H1 (cell line): ENCODE measurements around the gene RAB30. TPM values are rescaled to one million over a fixed set of nuclear protein-coding genes. Genes with fewer than 3 reads are reported as not detected.

ENCODE experiments used
- CTCF ChIA-PET: fragments of 300-600 bp; sonication (Branson Sonifier 250); formaldehyde crosslinking; loops from one replicate; lab custom pipeline; 2021; ENCODE audit not compliant: partially characterized antibody; lab: Charles Lee
- POLR2A ChIA-PET: fragments of 300-600 bp; sonication (Branson Sonifier 250); formaldehyde crosslinking; loops from one replicate; lab custom pipeline; 2021; ENCODE audit warnings: inconsistent platforms; ENCODE audit not compliant: partially characterized antibody; lab: Charles Lee
- DNase-seq, 2 experiments: peaks; one replicate each; pipeline versions ENCODE4 v3.0.0 to v3.0.0-alpha.2; 2010 to 2022; ENCODE audit warnings: low spot score in 2 of 2, low read depth in 1 of 2, mixed read lengths in 1 of 2
- FAIRE-seq: peaks from 2 replicates; lab custom pipeline; 2011; peaks lifted over from hg19 to GRCh38; lab: Jason Lieb, UNC
- H2AFZ ChIP-seq: 2 replicates; pipeline ENCODE4 v1.8.1; 2012; ENCODE audit warnings: low read length, inconsistent platforms
- H2AK5ac ChIP-seq: 2 replicates; pipeline ENCODE4 v1.6.1; 2013; ENCODE audit warnings: low read depth, low read length
- H2BK120ac ChIP-seq: replicated peaks from 2 replicates; pipeline ENCODE3; 2013; ENCODE audit warnings: low read depth, low read length, inconsistent platforms
- H2BK12ac ChIP-seq: 2 replicates; pipeline ENCODE4 v1.6.1; 2013; ENCODE audit warnings: low read depth, low read length
- H2BK15ac ChIP-seq: 2 replicates; pipeline ENCODE4 v1.6.1; 2013; ENCODE audit warnings: low read length
- H2BK20ac ChIP-seq: 2 replicates; pipeline ENCODE4 v1.6.1; 2013; ENCODE audit warnings: low read length
- H2BK5ac ChIP-seq: 2 replicates; pipeline ENCODE4 v1.6.1; 2013; ENCODE audit warnings: low read depth, low read length
- H3K14ac ChIP-seq: 2 replicates; pipeline ENCODE4 v1.6.1; 2013; ENCODE audit warnings: inconsistent platforms; ENCODE audit not compliant: insufficient read length
- H3K18ac ChIP-seq: 2 replicates; pipeline ENCODE4 v1.6.1; 2013; ENCODE audit warnings: low read length; ENCODE audit errors: extremely low read depth
- H3K23ac ChIP-seq: 2 replicates; pipeline ENCODE4 v1.6.1; 2013; ENCODE audit warnings: inconsistent platforms; ENCODE audit not compliant: insufficient read length
- H3K23me2 ChIP-seq: 2 replicates; pipeline ENCODE4 v1.6.1; 2013; ENCODE audit warnings: low read depth, low read length
- H3K27ac ChIP-seq: 2 replicates; pipeline ENCODE4 v1.6.1; 2011; ENCODE audit warnings: low read depth, low read length, inconsistent platforms
- H3K27me3 ChIP-seq, 4 experiments: replicated peaks in 1 of 4; 1 replicate in 1 of 4; 2 replicates in 3 of 4; pipeline versions ENCODE4 v1.6.1 to v1.8.1; 2011 to 2013; ENCODE audit warnings: low read length in 3 of 4, mild to moderate bottlenecking in 3 of 4, inconsistent platforms in 2 of 4, mixed read lengths in 2 of 4, moderate library complexity in 1 of 4; ENCODE audit not compliant: control insufficient read depth in 3 of 4, insufficient read depth in 3 of 4; ENCODE audit errors: extremely low read depth in 1 of 4
- H3K36me3 ChIP-seq, 4 experiments: 2 replicates each; pipeline versions ENCODE4 v1.6.1 to v1.8.1; 2011 to 2013; ENCODE audit warnings: mild to moderate bottlenecking in 4 of 4, low read length in 3 of 4, moderate library complexity in 2 of 4, control low read depth in 1 of 4, inconsistent platforms in 1 of 4; ENCODE audit not compliant: insufficient read depth in 4 of 4, control insufficient read depth in 2 of 4
- H3K4ac ChIP-seq: replicated peaks from 2 replicates; pipeline ENCODE3; 2013; ENCODE audit warnings: low read length, low read depth, mixed read lengths, inconsistent platforms; ENCODE audit not compliant: insufficient read length
- H3K4me1 ChIP-seq, 4 experiments: replicated peaks in 1 of 4; 1 replicate in 1 of 4; 2 replicates in 3 of 4; pipeline versions ENCODE4 v1.6.1 to v1.8.1; 2011 to 2013; ENCODE audit warnings: low read length in 3 of 4, inconsistent platforms in 2 of 4, mixed read lengths in 1 of 4; ENCODE audit not compliant: insufficient read depth in 4 of 4, control insufficient read depth in 3 of 4
- H3K4me2 ChIP-seq, 2 experiments: 2 replicates each; pipeline versions ENCODE4 v1.6.1 to v1.8.1; 2011 to 2013; ENCODE audit warnings: low read depth in 2 of 2, low read length in 2 of 2, control low read depth in 1 of 2, inconsistent platforms in 1 of 2, mild to moderate bottlenecking in 1 of 2; ENCODE audit not compliant: insufficient read depth in 1 of 2
- H3K4me3 ChIP-seq, 4 experiments: fragments of 200-600, 300-600 bp in 1 of 4; sonication (generic), shearing (Covaris generic), sonication (Bioruptor Twin) in 1 of 4; 2 replicates each; pipeline versions ENCODE4 v1.5.1 to v1.8.1; 2011 to 2016; ENCODE audit warnings: low read length in 4 of 4, low read depth in 3 of 4, control low read depth in 2 of 4, inconsistent platforms in 2 of 4, mild to moderate bottlenecking in 2 of 4, mixed read lengths in 1 of 4, moderate library complexity in 1 of 4; ENCODE audit not compliant: insufficient read depth in 2 of 4; ENCODE audit errors: extremely low read depth in 1 of 4
- H3K56ac ChIP-seq: replicated peaks from 2 replicates; pipeline ENCODE3; 2013; ENCODE audit warnings: low read depth, mild to moderate bottlenecking, mixed read lengths, low read length, inconsistent platforms; ENCODE audit not compliant: insufficient read length
- H3K79me1 ChIP-seq: 2 replicates; pipeline ENCODE4 v1.6.1; 2013; ENCODE audit warnings: low read depth, low read length, control low read depth
- H3K79me2 ChIP-seq, 2 experiments: 2 replicates each; pipeline versions ENCODE4 v1.6.1 to v1.8.1; 2012 to 2013; ENCODE audit warnings: low read length in 2 of 2, mild to moderate bottlenecking in 2 of 2, inconsistent platforms in 1 of 2; ENCODE audit not compliant: insufficient read depth in 2 of 2, control insufficient read depth in 1 of 2
- H3K9ac ChIP-seq, 4 experiments: replicated peaks in 1 of 4; 1 replicate in 1 of 4; 2 replicates in 3 of 4; pipeline versions ENCODE4 v1.6.1 to v1.8.1; 2011 to 2013; ENCODE audit warnings: low read depth in 3 of 4, low read length in 3 of 4, control low read depth in 2 of 4, mild to moderate bottlenecking in 2 of 4, moderate library complexity in 2 of 4, inconsistent platforms in 1 of 4; ENCODE audit errors: extremely low read depth in 1 of 4
- H3K9me3 ChIP-seq, 2 experiments: 2 replicates each; pipeline versions ENCODE4 v1.6.1 to v1.8.1; 2012 to 2013; ENCODE audit warnings: mild to moderate bottlenecking in 2 of 2, moderate library complexity in 2 of 2, control low read depth in 1 of 2, inconsistent platforms in 1 of 2, low read depth in 1 of 2, low read length in 1 of 2, mixed read lengths in 1 of 2; ENCODE audit not compliant: insufficient read depth in 2 of 2
- H4K20me1 ChIP-seq, 2 experiments: replicated peaks in 1 of 2; 2 replicates each; pipeline versions ENCODE3 to v1.8.1; 2011 to 2013; ENCODE audit warnings: inconsistent platforms in 2 of 2, low read length in 2 of 2, mild to moderate bottlenecking in 1 of 2; ENCODE audit not compliant: insufficient read depth in 2 of 2, control insufficient read depth in 1 of 2
- H4K5ac ChIP-seq: 2 replicates; pipeline ENCODE4 v1.6.1; 2013; ENCODE audit warnings: low read length, low read depth, mixed read lengths, inconsistent platforms; ENCODE audit not compliant: insufficient read length
- H4K8ac ChIP-seq: 2 replicates; pipeline ENCODE4 v1.8.0; 2013; ENCODE audit warnings: mild to moderate bottlenecking, moderate library complexity, low read length, inconsistent platforms; ENCODE audit not compliant: insufficient read depth; ENCODE audit errors: extremely low read depth
- H4K91ac ChIP-seq: replicated peaks from 2 replicates; pipeline ENCODE3; 2013; ENCODE audit warnings: low read length, mixed read lengths, inconsistent platforms; ENCODE audit not compliant: insufficient read length
- ASH2L ChIP-seq: fragments of 200-600, 300-600 bp; sonication (generic); IDR thresholded peaks from one replicate; pipeline ENCODE4 v1.7.1; 2017; ENCODE audit warnings: low read length
- BCL11A ChIP-seq, 2 experiments: IDR thresholded peaks; one replicate each; pipeline ENCODE4 v1.6.1; 2011; ENCODE audit warnings: low read depth in 2 of 2, low read length in 2 of 2, mild to moderate bottlenecking in 2 of 2
- BRCA1 ChIP-seq: IDR thresholded peaks from 2 replicates; pipeline ENCODE4 v1.6.1; 2012; ENCODE audit warnings: low read depth, low read length, improper control_type of control experiment
- CHD1 ChIP-seq: IDR thresholded peaks from 2 replicates; pipeline ENCODE4 v1.6.1; 2012; ENCODE audit warnings: low read depth, low read length, improper control_type of control experiment
- EZH2 ChIP-seq: fragments of 200-600 bp; sonication (generic); IDR thresholded peaks from 2 replicates; pipeline ENCODE4 v1.7.1; 2012; ENCODE audit warnings: low read depth, mild to moderate bottlenecking, moderate library complexity, low read length, inconsistent platforms; ENCODE audit not compliant: severe bottlenecking
- GABPA ChIP-seq: IDR thresholded peaks from 2 replicates; pipeline ENCODE4 v1.6.1; 2011; ENCODE audit warnings: mild to moderate bottlenecking, low read length, moderate library complexity, borderline replicate concordance; ENCODE audit not compliant: insufficient read depth
- HDAC6 ChIP-seq: IDR thresholded peaks from one replicate; pipeline ENCODE4 v1.7.1; 2012; ENCODE audit warnings: low read depth, mild to moderate bottlenecking, inconsistent platforms, low read length, moderate library complexity
- KDM1A ChIP-seq: fragments of 200-600, 300-600 bp; sonication (generic); IDR thresholded peaks from 2 replicates; pipeline ENCODE4 v1.7.1; 2016; ENCODE audit warnings: mild to moderate bottlenecking, low read length, borderline replicate concordance
- PHF8 ChIP-seq: fragments of 200-600 bp; sonication (generic); conservative IDR thresholded peaks from 2 replicates; pipeline ENCODE4 v1.7.1; 2012; ENCODE audit warnings: low read depth, mild to moderate bottlenecking, inconsistent platforms, low read length, moderate library complexity
- POU5F1 ChIP-seq: IDR thresholded peaks from 2 replicates; pipeline ENCODE4 v1.6.1; 2011; ENCODE audit warnings: low read depth, mild to moderate bottlenecking, low read length, moderate library complexity
- TAF1 ChIP-seq: IDR thresholded peaks from 2 replicates; pipeline ENCODE4 v1.6.1; 2011; ENCODE audit warnings: mild to moderate bottlenecking, low read depth, low read length
- ZNF274 ChIP-seq: IDR thresholded peaks from 2 replicates; pipeline ENCODE4 v1.7.0; 2012; ENCODE audit warnings: low read length, borderline replicate concordance; ENCODE audit errors: extremely low read depth
- WGBS, 2 experiments: shearing (Covaris generic) in 1 of 2; methylation state at CpG; one replicate each; pipeline versions ENCODE4 v1.1.6 to v1.1.7; 2013 to 2015; ENCODE audit warnings: low lambda C conversion rate in 2 of 2, mixed read lengths in 2 of 2, inconsistent platforms in 1 of 2, low coverage in 1 of 2, missing lambda C conversion rate in 1 of 2; ENCODE audit not compliant: insufficient replicate concordance in 2 of 2, insufficient coverage in 1 of 2, insufficient read length in 1 of 2; ENCODE audit errors: extremely low coverage in 1 of 2, missing lambda C conversion rate in 1 of 2; 5-methylcytosine and 5-hydroxymethylcytosine counted together
- polyA plus RNA-seq, 7 experiments: library from polyadenylated mRNA; depleted of rRNA in 3 of 7; stranded (reverse) in 5 of 7; unstranded in 2 of 7; fragments of >200 nt in 5 of 7; fragments of 200-250 nt in 2 of 7; gene quantifications; 1 replicate in 5 of 7; 2 replicates in 1 of 7; 4 replicates in 1 of 7; pipeline versions ENCODE4 v1.2.1 to v1.2.3, GENCODE V29; 2011 to 2013; ENCODE audit warnings: missing spikeins in 2 of 7, mixed read lengths in 2 of 7
- total RNA-seq: library from RNA; stranded (reverse); fragmentation: NEBNext Ultra II Directional; extraction: Animal tissue kit (Norgen Biotek cat#: 25700); gene quantifications from 2 replicates; pipeline ENCODE4 v1.2.1, GENCODE V29; 2021

Gene RAB30
- total and polyA plus RNA-seq, 2 of the 8 experiments (the other 6 are each of a cell fraction or from before 2014, with no cell fraction given) = 1.6 to 11.7 TPM

DNA sequence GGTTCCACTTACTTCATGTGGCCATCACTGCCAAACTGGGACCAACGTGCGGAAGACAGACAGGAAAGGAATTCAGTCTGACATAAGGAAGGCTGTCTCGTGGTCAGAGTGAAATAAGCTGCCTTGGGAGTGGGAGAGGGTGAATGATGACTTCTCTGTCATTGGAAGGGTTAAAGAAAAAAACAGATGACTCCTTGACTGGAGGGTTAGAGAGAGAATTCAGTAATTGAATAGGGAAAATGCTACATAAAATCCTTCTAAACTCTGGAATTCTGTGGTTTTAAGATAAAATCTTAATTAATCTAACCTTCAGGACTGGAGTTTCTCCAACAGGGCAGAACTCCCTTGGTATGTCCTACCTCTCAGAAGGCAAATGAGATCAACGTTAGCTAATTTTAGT lies 33.8 kb downstream of the RAB30 start:
- Histone ChIP-seq H3K56ac (no peak overlapping the region), H3K4me2 (no peak overlapping the region), H3K79me2 (no peaks in the 10 kb centered on the region), H2BK5ac (no peak overlapping the region), H3K79me1 (no peaks in the 10 kb centered on the region; the same call in 1 of the 2 replicates), H4K91ac (no peak overlapping the region), H3K27ac (no peak overlapping the region), H2BK12ac (no peak overlapping the region), H2AK5ac (no peak overlapping the region), H3K4me1 (peaks cover 1 to 3% (median 2%) of the 10 kb centered on the region in 4 experiments; a peak in 4 of 7 replicates), H3K23me2 (no peaks in the 10 kb centered on the region), H3K27me3 (no peaks in the 10 kb centered on the region), H3K4me3 (no peak overlapping the region), H2AFZ (no peak overlapping the region), H2BK20ac (no peak overlapping the region), H3K14ac (no peak overlapping the region), H4K5ac (no peak overlapping the region), H4K20me1 (no peaks in the 10 kb centered on the region), H2BK15ac (no peak overlapping the region), H3K18ac (no peak overlapping the region), H3K9ac (no peak overlapping the region), H3K9me3 (no peaks in the 10 kb centered on the region), H3K4ac (no peak overlapping the region), H3K23ac (no peak overlapping the region), H4K8ac (no peak overlapping the region), H2BK120ac (no peak overlapping the region), H3K36me3 (no peaks in the 10 kb centered on the region)
- 93% methylated on average over 4 of the region's 4 CpGs; no CpG with 5 or more reads in 1 of the 2 experiments for WGBS, 2 experiments
- CTCF ChIA-PET = interaction anchor here (0.6 to 1.0 kb wide), 3 partner anchors 170 to 721 kb away, joined by 3 to 4 read pairs (median 3); no protein-coding TSS in a partner anchor
- POLR2A ChIA-PET = no interaction called here
- TF ChIP-seq BRCA1 (no peak), ASH2L (no peak), POU5F1 (no peak), GABPA (no peak), ZNF274 (no peak), BCL11A (IDR thresholded peaks at IDR 0.05; ENCODE audit: low read depth in 2 of 2, low read length in 2 of 2) (no peak), HDAC6 (no peak), CHD1 (no peak), EZH2 (no peak), KDM1A (no peak), TAF1 (no peak), PHF8 (no peak)
- FAIRE-seq (no peak), DNase-seq (no peak)
